A549 (cell line): ENCODE data around the gene RHNO1. TPM values are rescaled to one million over a fixed set of nuclear protein-coding genes. Genes with fewer than 3 reads are reported as not detected.

Source experiments
- ATAC-seq, 2 experiments: fragments of 200-7000 bp in 1 of 2; fragments of >200 bp in 1 of 2; cut with Nextera tagmentation in 1 of 2; cut with Tn5 transposase in 1 of 2; 3 replicates each; pipeline versions ENCODE4 v1.8.0 to v1.9.1; 2018 to 2020; ENCODE audit warnings: mild to moderate bottlenecking in 1 of 2, moderate library complexity in 1 of 2
- CTCF ChIA-PET: fragments of 300-600 bp; sonication (Branson Sonifier 250); formaldehyde crosslinking; extraction: SDS; loops from one replicate; lab custom pipeline; 2021; ENCODE audit warnings: antibody characterized with exemption, inconsistent platforms; lab: Yijun Ruan, JAX
- POLR2A ChIA-PET: fragments of 350-600 bp; formaldehyde crosslinking; extraction: SDS; loops from one replicate; lab custom pipeline; 2021; ENCODE audit warnings: antibody characterized with exemption, inconsistent platforms; lab: Yijun Ruan, JAX
- DNase-seq, 2 experiments: peaks; one replicate each; pipeline versions ENCODE4 v3.0.0 to v3.0.0-alpha.2; 2011 to 2016; ENCODE audit warnings: low read depth in 1 of 2, low spot score in 1 of 2
- FAIRE-seq: peaks from 2 replicates; lab custom pipeline; 2011; peaks lifted over from hg19 to GRCh38; lab: Jason Lieb, UNC
- H3K27ac ChIP-seq, 2 experiments: fragments of >200 bp; sonication (Bioruptor Twin); formaldehyde crosslinking; 3 replicates each; pipeline ENCODE4 v1.5.1; 2016 to 2017
- H3K4me1 ChIP-seq: fragments of >200 bp; sonication (Bioruptor Twin); formaldehyde crosslinking; 3 replicates; pipeline ENCODE4 v1.6.1; 2016
- H3K4me2 ChIP-seq: fragments of >200 bp; sonication (Bioruptor Twin); formaldehyde crosslinking; 3 replicates; pipeline ENCODE4 v1.6.1; 2016
- H3K4me3 ChIP-seq: fragments of >200 bp; sonication (Bioruptor Twin); formaldehyde crosslinking; 3 replicates; pipeline ENCODE4 v1.5.1; 2016
- H3K9me3 ChIP-seq: fragments of >200 bp; sonication (Bioruptor Twin); formaldehyde crosslinking; 3 replicates; pipeline ENCODE4 v1.6.1; 2016
- CHD2 ChIP-seq: fragments of 150-350 bp; IDR thresholded peaks from 2 replicates; pipeline ENCODE4 v1.6.1; 2014; ENCODE audit warnings: low read length; ENCODE audit not compliant: partially characterized antibody
- CHD4 ChIP-seq: fragments of 200-600 bp; sonication (generic); IDR thresholded peaks from 2 replicates; pipeline ENCODE4 v1.6.1; 2016; ENCODE audit warnings: antibody characterized with exemption, mild to moderate bottlenecking, borderline replicate concordance
- CTCF ChIP-seq: fragments of >200 bp; sonication (Bioruptor Twin); formaldehyde crosslinking; IDR thresholded peaks from 3 replicates; pipeline ENCODE4 v1.5.1; 2016
- E2F6 ChIP-seq: IDR thresholded peaks from 2 replicates; pipeline ENCODE4 v1.6.1; 2012; ENCODE audit warnings: low read depth, borderline replicate concordance
- EHF ChIP-seq: fragments of 250-450 bp; sonication (Bioruptor Pico); IDR thresholded peaks from 2 replicates; pipeline ENCODE4 v1.5.0; 2020; ENCODE audit warnings: mild to moderate bottlenecking
- EP300 ChIP-seq, 2 experiments: fragments of >200 bp; sonication (Bioruptor Twin); formaldehyde crosslinking; IDR thresholded peaks; 2 replicates in 1 of 2; 3 replicates in 1 of 2; pipeline ENCODE4 v1.6.1; 2016 to 2017
- FOSB ChIP-seq: fragments of 250-450 bp; sonication (Bioruptor Pico); IDR thresholded peaks from 2 replicates; pipeline ENCODE4 v1.5.0; 2020; ENCODE audit warnings: mild to moderate bottlenecking, moderate library complexity
- HOXB5 ChIP-seq: fragments of 250-450 bp; sonication (Bioruptor Pico); IDR thresholded peaks from 2 replicates; pipeline ENCODE4 v1.5.0; 2020; ENCODE audit warnings: mild to moderate bottlenecking, moderate library complexity
- JUN ChIP-seq, 2 experiments: fragments of >200 bp; sonication (Bioruptor Twin); formaldehyde crosslinking; IDR thresholded peaks; 2 replicates in 1 of 2; 3 replicates in 1 of 2; pipeline ENCODE4 v1.6.1; 2016 to 2017
- NR3C1 ChIP-seq: fragments of >200 bp; sonication (Bioruptor Twin); formaldehyde crosslinking; IDR thresholded peaks from 3 replicates; pipeline ENCODE4 v1.6.1; 2017
- PHF8 ChIP-seq: fragments of 200-600 bp; sonication (generic); IDR thresholded peaks from 2 replicates; pipeline ENCODE4 v1.6.1; 2016; ENCODE audit warnings: low read depth, mild to moderate bottlenecking, antibody characterized with exemption, moderate library complexity, borderline replicate concordance
- RAD21 ChIP-seq, 2 experiments: fragments of >200 bp in 1 of 2; sonication (Bioruptor Twin) in 1 of 2; formaldehyde crosslinking in 1 of 2; IDR thresholded peaks in 1 of 2; conservative IDR thresholded peaks in 1 of 2; 2 replicates in 1 of 2; 3 replicates in 1 of 2; pipeline ENCODE4 v1.6.1; 2012 to 2018; ENCODE audit warnings: inconsistent platforms in 1 of 2
- RFX5 ChIP-seq: fragments of 450-650 bp; IDR thresholded peaks from 2 replicates; pipeline ENCODE4 v1.7.1; 2014; ENCODE audit warnings: antibody characterized with exemption, mild to moderate bottlenecking, moderate library complexity
- RNF2 ChIP-seq: fragments of 200-600 bp; sonication (generic); IDR thresholded peaks from 2 replicates; pipeline ENCODE4 v1.6.1; 2016; ENCODE audit warnings: low read depth, mild to moderate bottlenecking, antibody characterized with exemption, moderate library complexity, borderline replicate concordance
- SMC3 ChIP-seq: fragments of >200 bp; sonication (Bioruptor Twin); formaldehyde crosslinking; IDR thresholded peaks from 3 replicates; pipeline ENCODE4 v1.6.1; 2018; ENCODE audit warnings: inconsistent platforms
- USF2 ChIP-seq: fragments of 450-650 bp; IDR thresholded peaks from 2 replicates; pipeline ENCODE4 v1.6.1; 2014; ENCODE audit warnings: antibody characterized with exemption
- ZNF302 ChIP-seq: fragments of 250-450 bp; sonication (Bioruptor Pico); IDR thresholded peaks from 2 replicates; pipeline ENCODE4 v1.9.0; 2021; ENCODE audit warnings: inconsistent platforms, mild to moderate bottlenecking, moderate library complexity
- WGBS: methylation state at CpG from one replicate; pipeline ENCODE4 v1.1.6; 2017; ENCODE audit errors: missing lambda C conversion rate; 5-methylcytosine and 5-hydroxymethylcytosine counted together
- polyA plus RNA-seq, 4 experiments: library from polyadenylated mRNA; depleted of rRNA in 3 of 4; stranded (reverse); fragments of >200 nt; fragmentation: RNase III in 1 of 4; extraction: RNeasy Plus Mini Kit Qiagen cat#74134 plus additional on column Dnase treatment in 1 of 4; gene quantifications; 2 replicates in 3 of 4; 3 replicates in 1 of 4; pipeline ENCODE4 v1.2.3, GENCODE V29; 2011 to 2017
- TF ChIP-seq, protein P1 (sequence below): fragments of 250-450 bp; sonication (Bioruptor Pico); IDR thresholded peaks from 2 replicates; pipeline ENCODE4 v1.5.0; 2021; ENCODE audit warnings: mild to moderate bottlenecking, moderate library complexity, borderline replicate concordance
- TF ChIP-seq, protein P2 (sequence below): fragments of >200 bp; sonication (Bioruptor Twin); formaldehyde crosslinking; IDR thresholded peaks from 3 replicates; pipeline ENCODE4 v1.6.1; 2016
- TF ChIP-seq, protein P3 (sequence below): fragments of >200 bp; sonication (Bioruptor Twin); formaldehyde crosslinking; IDR thresholded peaks from 2 replicates; pipeline ENCODE4 v1.6.1; 2016

Gene RHNO1
- polyA plus RNA-seq, 2 of the 4 experiments (the other 2 are of a cell fraction), result 35.7 to 85.9 TPM

DNA sequence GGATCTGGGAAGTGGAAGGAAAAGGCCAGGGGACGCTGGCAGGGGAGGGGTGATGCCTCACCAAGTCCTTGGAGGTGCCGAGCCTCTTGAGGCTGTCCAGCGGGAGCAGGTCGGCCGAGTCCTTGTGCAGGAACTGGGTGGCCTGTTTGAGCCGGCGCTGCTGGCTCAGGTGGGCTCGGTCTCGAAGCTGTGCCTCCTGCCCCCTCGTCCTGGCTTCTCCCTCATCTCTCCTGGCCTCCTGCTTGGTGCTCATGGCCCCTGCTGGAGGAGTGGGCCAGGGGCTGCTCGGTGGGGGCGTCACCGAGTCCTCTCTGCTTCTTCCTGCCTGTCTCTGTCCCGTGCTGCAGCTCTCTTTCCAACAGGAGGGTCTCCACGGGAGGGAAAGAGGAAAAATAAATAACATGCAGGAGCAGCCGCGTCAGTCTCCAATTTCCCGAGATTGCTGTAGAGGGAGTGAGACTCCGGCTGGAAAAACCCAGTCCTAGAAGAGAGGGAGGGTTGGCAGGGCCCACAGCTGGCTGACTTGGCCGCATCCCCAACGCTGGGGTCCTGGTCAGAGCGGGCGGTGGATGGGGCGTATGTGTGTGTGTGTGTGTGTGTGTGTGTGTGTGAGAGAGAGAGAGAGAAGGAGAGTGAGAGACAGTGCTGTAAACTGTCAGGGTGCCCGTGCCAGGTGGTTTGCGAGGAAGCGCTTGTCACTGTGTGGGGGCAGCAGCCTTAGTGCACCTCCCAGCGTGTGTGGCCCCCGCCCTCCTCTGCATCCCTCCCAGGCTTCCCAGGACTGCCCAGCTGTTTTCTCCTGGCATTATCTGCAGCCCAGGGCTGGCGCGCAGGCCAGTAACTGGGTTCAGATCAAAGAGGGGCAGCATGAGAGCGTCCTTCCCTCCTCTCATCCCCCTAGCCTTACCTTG lies 42.2 kb upstream of the RHNO1 start, which contains the start of gene NRIP2:
NRIP2 (minus strand) TSS at position 455 of the 911 bp plus-strand sequence; CDS start at position 403, 52 bp downstream.
- 84% methylated on average over 32 of the region's 32 CpGs for WGBS
- no peak for DNase-seq
- no peak for TF ChIP-seq RNF2
- TF ChIP-seq NR3C1, result no peak
- no peak for TF ChIP-seq RAD21 (conservative IDR thresholded peaks at IDR 0.05 in 1 of 2, IDR thresholded peaks at IDR 0.05 in 1 of 2)
- no peak for TF ChIP-seq CHD4
- no peak for TF ChIP-seq CHD2
- no peak for TF ChIP-seq E2F6
- TF ChIP-seq, protein P1, sequence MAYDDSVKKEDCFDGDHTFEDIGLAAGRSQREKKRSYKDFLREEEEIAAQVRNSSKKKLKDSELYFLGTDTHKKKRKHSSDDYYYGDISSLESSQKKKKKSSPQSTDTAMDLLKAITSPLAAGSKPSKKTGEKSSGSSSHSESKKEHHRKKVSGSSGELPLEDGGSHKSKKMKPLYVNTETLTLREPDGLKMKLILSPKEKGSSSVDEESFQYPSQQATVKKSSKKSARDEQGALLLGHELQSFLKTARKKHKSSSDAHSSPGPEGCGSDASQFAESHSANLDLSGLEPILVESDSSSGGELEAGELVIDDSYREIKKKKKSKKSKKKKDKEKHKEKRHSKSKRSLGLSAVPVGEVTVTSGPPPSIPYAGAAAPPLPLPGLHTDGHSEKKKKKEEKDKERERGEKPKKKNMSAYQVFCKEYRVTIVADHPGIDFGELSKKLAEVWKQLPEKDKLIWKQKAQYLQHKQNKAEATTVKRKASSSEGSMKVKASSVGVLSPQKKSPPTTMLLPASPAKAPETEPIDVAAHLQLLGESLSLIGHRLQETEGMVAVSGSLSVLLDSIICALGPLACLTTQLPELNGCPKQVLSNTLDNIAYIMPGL (CRISPR knock-in tag), result no peak
- no peak for TF ChIP-seq ZNF302 (CRISPR knock-in tag)
- no peak for TF ChIP-seq EHF (CRISPR knock-in tag)
- no peak for TF ChIP-seq CTCF
- no peak for TF ChIP-seq JUN (IDR thresholded peaks at IDR 0.05)
- no peak for TF ChIP-seq FOSB (CRISPR knock-in tag)
- TF ChIP-seq, protein P2, sequence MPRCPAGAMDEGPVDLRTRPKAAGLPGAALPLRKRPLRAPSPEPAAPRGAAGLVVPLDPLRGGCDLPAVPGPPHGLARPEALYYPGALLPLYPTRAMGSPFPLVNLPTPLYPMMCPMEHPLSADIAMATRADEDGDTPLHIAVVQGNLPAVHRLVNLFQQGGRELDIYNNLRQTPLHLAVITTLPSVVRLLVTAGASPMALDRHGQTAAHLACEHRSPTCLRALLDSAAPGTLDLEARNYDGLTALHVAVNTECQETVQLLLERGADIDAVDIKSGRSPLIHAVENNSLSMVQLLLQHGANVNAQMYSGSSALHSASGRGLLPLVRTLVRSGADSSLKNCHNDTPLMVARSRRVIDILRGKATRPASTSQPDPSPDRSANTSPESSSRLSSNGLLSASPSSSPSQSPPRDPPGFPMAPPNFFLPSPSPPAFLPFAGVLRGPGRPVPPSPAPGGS, result no peak
- TF ChIP-seq PHF8, result no peak
- TF ChIP-seq HOXB5 (CRISPR knock-in tag), result no peak
- TF ChIP-seq SMC3, result no peak
- no peak for TF ChIP-seq RFX5
- no peak for TF ChIP-seq EP300 (IDR thresholded peaks at IDR 0.05)
- no peak for TF ChIP-seq USF2
- TF ChIP-seq, protein P3, sequence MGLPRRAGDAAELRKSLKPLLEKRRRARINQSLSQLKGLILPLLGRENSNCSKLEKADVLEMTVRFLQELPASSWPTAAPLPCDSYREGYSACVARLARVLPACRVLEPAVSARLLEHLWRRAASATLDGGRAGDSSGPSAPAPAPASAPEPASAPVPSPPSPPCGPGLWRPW, result no peak
- TF ChIP-seq, all 56 proteins: peak for 0
- H3K27ac ChIP-seq, result no peak within 1 kb of the TSS
- no peaks in the 10 kb centered on the region for H3K9me3 ChIP-seq
- CTCF ChIA-PET, result interaction anchor here (1.4 to 3.2 kb wide), 4 partner anchors 9 to 199 kb away, joined by 3 to 18 read pairs (median 4); no protein-coding TSS in a partner anchor
- H3K4me3 ChIP-seq, result no peak within 1 kb of the TSS
- POLR2A ChIA-PET, result no interaction called here
- H3K4me1 ChIP-seq, result no peaks in the 10 kb centered on the region
- ATAC-seq (no peak; a peak in 2 of 6 replicates), FAIRE-seq (no peak)
- H3K4me2 ChIP-seq, result no peak within 1 kb of the TSS
